Mesenchymal stem cell (in vitro differentiated cells and primary cell): ENCODE results near the gene ZNF75A.

ENCODE experiments used
- DNase-seq: peaks from one replicate; pipeline ENCODE4 v3.0.0-alpha.2; 2013
- H2AFZ ChIP-seq: one replicate; pipeline ENCODE4 v1.6.1; 2013; ENCODE audit warnings: low read depth, mild to moderate bottlenecking, control low read depth, inconsistent platforms, low read length, moderate library complexity
- H2AK5ac ChIP-seq: 2 replicates; pipeline ENCODE4 v1.6.1; 2013; ENCODE audit warnings: low read length, moderate library complexity, mild to moderate bottlenecking, inconsistent platforms; ENCODE audit not compliant: severe bottlenecking
- H2BK120ac ChIP-seq: one replicate; pipeline ENCODE4 v1.6.1; 2013; ENCODE audit warnings: low read depth, mild to moderate bottlenecking, inconsistent platforms, low read length, moderate library complexity
- H2BK12ac ChIP-seq, 2 experiments: one replicate each; pipeline ENCODE4 v1.6.1; 2013; ENCODE audit warnings: inconsistent platforms in 2 of 2, low read length in 2 of 2, mild to moderate bottlenecking in 2 of 2, moderate library complexity in 2 of 2, control low read depth in 1 of 2
- H2BK15ac ChIP-seq: one replicate; pipeline ENCODE4 v1.6.1; 2013; ENCODE audit warnings: mild to moderate bottlenecking, low read depth, inconsistent platforms; ENCODE audit not compliant: poor library complexity, severe bottlenecking
- H2BK5ac ChIP-seq: 2 replicates; pipeline ENCODE4 v1.6.1; 2013; ENCODE audit warnings: low read depth, mild to moderate bottlenecking, low read length, control low read depth, inconsistent platforms; ENCODE audit not compliant: poor library complexity, severe bottlenecking
- H3K14ac ChIP-seq, 2 experiments: one replicate each; pipeline ENCODE4 v1.6.1; 2013; ENCODE audit warnings: inconsistent platforms in 2 of 2, low read length in 2 of 2, control low read depth in 1 of 2, mild to moderate bottlenecking in 1 of 2, moderate library complexity in 1 of 2
- H3K18ac ChIP-seq, 2 experiments: one replicate each; pipeline ENCODE4 v1.6.1; 2013; ENCODE audit warnings: inconsistent platforms in 2 of 2, low read length in 2 of 2, control low read depth in 1 of 2, low read depth in 1 of 2, mild to moderate bottlenecking in 1 of 2
- H3K23ac ChIP-seq, 2 experiments: one replicate each; pipeline ENCODE4 v1.6.1; 2013; ENCODE audit warnings: inconsistent platforms in 2 of 2, low read length in 2 of 2, mild to moderate bottlenecking in 2 of 2, moderate library complexity in 2 of 2, control low read depth in 1 of 2
- H3K27ac ChIP-seq: 2 replicates; pipeline ENCODE4 v1.5.1; 2013; ENCODE audit warnings: mild to moderate bottlenecking, moderate library complexity, low read length, control low read depth, inconsistent platforms; ENCODE audit not compliant: poor library complexity, severe bottlenecking
- H3K27me3 ChIP-seq, 2 experiments: 2 replicates each; pipeline versions ENCODE4 v1.6.1 to v1.7.0; 2013; ENCODE audit warnings: low read length in 2 of 2, mild to moderate bottlenecking in 2 of 2, moderate library complexity in 2 of 2, control low read depth in 1 of 2, inconsistent platforms in 1 of 2; ENCODE audit not compliant: control insufficient read depth in 1 of 2, insufficient read depth in 1 of 2
- H3K36me3 ChIP-seq, 2 experiments: 2 replicates each; pipeline versions ENCODE4 v1.6.1 to v1.7.0; 2013; ENCODE audit warnings: low read length in 2 of 2, control low read depth in 1 of 2, inconsistent platforms in 1 of 2, low read depth in 1 of 2, mild to moderate bottlenecking in 1 of 2; ENCODE audit not compliant: insufficient read depth in 2 of 2, control insufficient read depth in 1 of 2
- H3K4ac ChIP-seq, 2 experiments: one replicate each; pipeline ENCODE4 v1.6.1; 2013; ENCODE audit warnings: inconsistent platforms in 2 of 2, low read length in 2 of 2, mild to moderate bottlenecking in 2 of 2, moderate library complexity in 2 of 2, control low read depth in 1 of 2, low read depth in 1 of 2
- H3K4me1 ChIP-seq: 2 replicates; pipeline ENCODE4 v1.6.1; 2013; ENCODE audit warnings: low read depth, low read length, control low read depth; ENCODE audit not compliant: control insufficient read depth, insufficient read depth
- H3K4me2 ChIP-seq: 2 replicates; pipeline ENCODE4 v1.6.1; 2013; ENCODE audit warnings: low read length, mild to moderate bottlenecking, inconsistent platforms; ENCODE audit not compliant: poor library complexity, severe bottlenecking
- H3K4me3 ChIP-seq, 2 experiments: 2 replicates each; pipeline versions ENCODE4 v1.5.1 to v1.7.0; 2013; ENCODE audit warnings: low read length in 2 of 2, mild to moderate bottlenecking in 2 of 2, control low read depth in 1 of 2, low read depth in 1 of 2; ENCODE audit not compliant: insufficient read depth in 1 of 2
- H3K79me1 ChIP-seq: replicated peaks from 2 replicates; pipeline ENCODE4 v1.6.1; 2013; ENCODE audit warnings: mild to moderate bottlenecking, control low read depth, low read length, inconsistent platforms; ENCODE audit not compliant: poor library complexity, severe bottlenecking
- H3K9ac ChIP-seq: 2 replicates; pipeline ENCODE4 v1.7.0; 2013; ENCODE audit warnings: mild to moderate bottlenecking, low read length, moderate library complexity
- H3K9me3 ChIP-seq: 2 replicates; pipeline ENCODE4 v1.7.0; 2013; ENCODE audit warnings: mild to moderate bottlenecking, low read length; ENCODE audit not compliant: control insufficient read depth
- H4K8ac ChIP-seq: one replicate; pipeline ENCODE4 v1.6.1; 2013; ENCODE audit warnings: inconsistent platforms, mild to moderate bottlenecking, low read length, moderate library complexity
- H4K91ac ChIP-seq: one replicate; pipeline ENCODE4 v1.6.1; 2013; ENCODE audit warnings: mild to moderate bottlenecking, low read length, inconsistent platforms
- whole genome bisulfite sequencing: methylation state at CpG from one replicate; pipeline ENCODE4 v1.1.7; 2013; ENCODE audit warnings: mixed read lengths; 5-methylcytosine and 5-hydroxymethylcytosine counted together

The ZNF75A gene

DNA sequence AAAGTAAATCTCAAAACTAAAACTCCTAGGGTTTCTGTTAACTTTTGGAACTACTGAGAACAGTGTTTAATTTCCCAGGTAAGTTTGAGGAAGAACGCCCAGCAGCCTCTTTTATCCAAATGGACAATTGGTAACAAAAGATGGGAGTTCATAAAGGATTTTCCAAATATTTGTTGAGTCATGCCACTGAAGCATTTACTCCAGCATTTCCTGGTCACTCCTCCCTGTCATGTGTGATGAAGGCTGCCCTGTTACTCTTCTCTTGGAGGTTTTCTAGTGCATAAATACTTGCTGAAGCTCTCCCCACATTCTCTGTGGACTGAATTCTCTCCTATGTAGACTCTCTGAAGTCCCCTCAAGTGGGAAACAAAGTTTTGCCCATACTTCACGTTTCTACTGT is 16.5 kb downstream of the ZNF75A start:
- Histone ChIP-seq H2AK5ac (no peak overlapping the region), H3K18ac (no peak overlapping the region), H2BK5ac (no peak overlapping the region), H3K4me3 (peak overlapping the region in 1 of 2 experiments; percentile 18), H3K14ac (no peak overlapping the region), H3K9ac (no peak overlapping the region), H4K8ac (no peak overlapping the region), H3K9me3 (peaks cover 77% of the 10 kb centered on the region), H3K27ac (no peak overlapping the region), H3K79me1 (peaks cover 1% of the 10 kb centered on the region), H2BK120ac (no peak overlapping the region), H3K4ac (no peak overlapping the region), H2AFZ (no peak overlapping the region), H2BK12ac (no peak overlapping the region), H3K27me3 (no peaks in the 10 kb centered on the region), H3K4me1 (no peaks in the 10 kb centered on the region), H3K36me3 (peaks cover 8 to 21% of the 10 kb centered on the region in 2 experiments), H2BK15ac (no peak overlapping the region), H3K23ac (no peak overlapping the region), H4K91ac (no peak overlapping the region), H3K4me2 (no peak overlapping the region)
- no peak for DNase-seq
- WGBS, result 0% methylated on average over 1 of the region's 2 CpGs

GRCh38 chr16:3327514-3327913 is 22.2 kb downstream of the ZNF75A start:
- Histone ChIP-seq H2BK120ac (no peak overlapping the region), H3K36me3 (no peaks in the 10 kb centered on the region), H3K9ac (no peak overlapping the region), H3K27me3 (no peaks in the 10 kb centered on the region), H3K27ac (no peak overlapping the region), H3K9me3 (peaks cover 34% of the 10 kb centered on the region), H3K4me3 (no peak overlapping the region), H3K14ac (no peak overlapping the region), H4K8ac (no peak overlapping the region), H2AFZ (no peak overlapping the region), H2AK5ac (no peak overlapping the region), H4K91ac (no peak overlapping the region), H3K23ac (no peak overlapping the region), H3K4ac (no peak overlapping the region), H2BK5ac (no peak overlapping the region), H3K4me2 (no peak overlapping the region), H3K18ac (no peak overlapping the region), H3K4me1 (no peaks in the 10 kb centered on the region), H2BK12ac (no peak overlapping the region), H3K79me1 (no peaks in the 10 kb centered on the region), H2BK15ac (no peak overlapping the region)
- DNase-seq, result no peak
- WGBS, result 85% methylated on average over 4 of the region's 4 CpGs

DNA sequence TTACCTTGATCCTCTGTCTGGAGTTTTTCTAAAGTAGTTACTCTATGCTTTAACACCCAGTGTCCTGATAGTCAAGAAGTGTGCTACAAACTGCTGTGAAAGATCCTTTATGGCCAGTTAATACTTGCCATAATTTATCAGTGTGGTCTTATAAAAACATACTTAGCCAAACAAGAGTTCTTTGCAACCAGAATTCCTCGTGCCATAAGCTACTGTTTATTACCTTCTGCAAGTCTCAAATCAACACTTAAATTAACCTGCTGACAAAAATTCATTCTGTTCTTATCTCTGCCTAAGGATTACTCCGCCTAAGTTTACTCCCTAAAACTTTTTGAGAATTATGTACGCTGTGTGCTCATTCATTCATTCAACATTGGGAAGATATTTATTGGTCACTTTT is 22.8 kb downstream of the ZNF75A start:
- no peak overlapping the region for H3K27ac ChIP-seq
- no peaks in the 10 kb centered on the region for H3K36me3 ChIP-seq
- no peak overlapping the region for H4K8ac ChIP-seq
- H3K4me1 ChIP-seq, result no peaks in the 10 kb centered on the region
- no peak overlapping the region for H2BK120ac ChIP-seq
- no peak overlapping the region for H3K18ac ChIP-seq
- no peak overlapping the region for H3K4me2 ChIP-seq
- no peaks in the 10 kb centered on the region for H3K79me1 ChIP-seq
- H3K4ac ChIP-seq, result no peak overlapping the region
- H3K23ac ChIP-seq, result no peak overlapping the region
- H2AFZ ChIP-seq, result no peak overlapping the region
- no peak overlapping the region for H4K91ac ChIP-seq
- H3K27me3 ChIP-seq, result no peaks in the 10 kb centered on the region
- H3K9ac ChIP-seq, result no peak overlapping the region
- no peak overlapping the region for H3K14ac ChIP-seq
- 53% methylated on average over 1 of the region's 3 CpGs for WGBS
- H2BK15ac ChIP-seq, result no peak overlapping the region
- H3K4me3 ChIP-seq, result no peak overlapping the region
- DNase-seq, result no peak
- no peak overlapping the region for H2BK5ac ChIP-seq
- no peak overlapping the region for H2BK12ac ChIP-seq
- H2AK5ac ChIP-seq, result no peak overlapping the region
- H3K9me3 ChIP-seq, result peaks cover 31% of the 10 kb centered on the region

DNA sequence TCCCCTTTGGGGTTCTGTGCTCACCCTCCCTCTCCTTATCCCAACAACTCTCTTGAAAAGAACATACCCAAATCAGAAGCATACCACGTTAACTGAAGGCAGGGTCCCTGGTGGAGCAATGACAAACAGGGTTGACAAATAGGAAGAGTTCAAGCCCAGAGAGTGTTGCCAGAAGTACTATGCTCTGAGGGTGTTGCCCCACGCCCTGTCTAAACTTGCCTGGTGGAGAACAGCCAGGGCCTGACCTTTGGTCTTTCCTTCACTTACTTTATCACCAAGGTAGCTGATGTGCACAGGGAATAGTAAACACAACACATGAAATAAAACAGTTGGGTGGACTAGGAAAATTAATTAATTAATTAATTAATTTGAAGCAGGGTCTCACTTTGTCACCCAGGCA is 23.3 kb downstream of the ZNF75A start:
- no peak overlapping the region for H3K18ac ChIP-seq
- no peak overlapping the region for H2BK15ac ChIP-seq
- H2AFZ ChIP-seq, result no peak overlapping the region
- peaks cover 29% of the 10 kb centered on the region for H3K9me3 ChIP-seq
- H2BK5ac ChIP-seq, result no peak overlapping the region
- H3K27ac ChIP-seq, result no peak overlapping the region
- no peak overlapping the region for H3K4me2 ChIP-seq
- 73% methylated on average over 2 of the region's 2 CpGs for WGBS
- H2BK120ac ChIP-seq, result no peak overlapping the region
- H3K79me1 ChIP-seq, result no peaks in the 10 kb centered on the region
- no peak for DNase-seq
- H4K91ac ChIP-seq, result no peak overlapping the region
- no peak overlapping the region for H2AK5ac ChIP-seq
- no peak overlapping the region for H3K4ac ChIP-seq
- no peak overlapping the region for H4K8ac ChIP-seq
- H3K23ac ChIP-seq, result no peak overlapping the region
- no peak overlapping the region for H2BK12ac ChIP-seq
- H3K9ac ChIP-seq, result no peak overlapping the region
- H3K4me3 ChIP-seq, result no peak overlapping the region
- no peaks in the 10 kb centered on the region for H3K36me3 ChIP-seq
- H3K4me1 ChIP-seq, result no peaks in the 10 kb centered on the region
- H3K27me3 ChIP-seq, result no peaks in the 10 kb centered on the region
- no peak overlapping the region for H3K14ac ChIP-seq
